Type B pancreatic cell (in vitro differentiated cells): ENCODE data around the gene RBM19. TPM values are rescaled to one million over a fixed set of nuclear protein-coding genes. Genes with fewer than 3 reads are reported as not detected.

ENCODE experiments used
- DNase-seq: peaks from one replicate; pipeline ENCODE4 v3.0.0; 2021; ENCODE audit warnings: mixed read lengths; ENCODE audit not compliant: unreplicated experiment; ENCODE audit errors: extremely low spot score
- H3K27ac Mint-ChIP-seq: 2 replicates; pipeline ENCODE4 v1.8.0; 2021; ENCODE audit warnings: mild to moderate bottlenecking, mixed read lengths
- H3K27me3 Mint-ChIP-seq: 2 replicates; pipeline ENCODE4 v1.8.0; 2021; ENCODE audit warnings: mixed read lengths
- H3K36me3 Mint-ChIP-seq: 2 replicates; pipeline ENCODE4 v1.8.0; 2021; ENCODE audit warnings: mixed read lengths
- H3K4me1 Mint-ChIP-seq: one replicate; pipeline ENCODE4 v1.8.0; 2021; ENCODE audit warnings: mixed read lengths; ENCODE audit not compliant: unreplicated experiment
- H3K4me3 Mint-ChIP-seq: 2 replicates; pipeline ENCODE4 v1.8.0; 2021; ENCODE audit warnings: mild to moderate bottlenecking, mixed read lengths
- H3K9me3 Mint-ChIP-seq: 2 replicates; pipeline ENCODE4 v1.8.0; 2021; ENCODE audit warnings: mixed read lengths
- total RNA-seq: library from RNA; stranded (reverse); gene quantifications from 2 replicates; pipeline ENCODE4 v1.2.1, GENCODE V29; 2021; ENCODE audit warnings: low replicate concordance
- TF ChIP-seq, protein P1 (sequence below): fragments of 200-600 bp; sonication (generic); conservative IDR thresholded peaks from 2 replicates; pipeline ENCODE4 v1.5.0; 2021; ENCODE audit warnings: antibody characterized with exemption, mild to moderate bottlenecking

RBM19 gene
- total RNA-seq, 1 donor from 2014 or later, result 37.8 TPM

DNA sequence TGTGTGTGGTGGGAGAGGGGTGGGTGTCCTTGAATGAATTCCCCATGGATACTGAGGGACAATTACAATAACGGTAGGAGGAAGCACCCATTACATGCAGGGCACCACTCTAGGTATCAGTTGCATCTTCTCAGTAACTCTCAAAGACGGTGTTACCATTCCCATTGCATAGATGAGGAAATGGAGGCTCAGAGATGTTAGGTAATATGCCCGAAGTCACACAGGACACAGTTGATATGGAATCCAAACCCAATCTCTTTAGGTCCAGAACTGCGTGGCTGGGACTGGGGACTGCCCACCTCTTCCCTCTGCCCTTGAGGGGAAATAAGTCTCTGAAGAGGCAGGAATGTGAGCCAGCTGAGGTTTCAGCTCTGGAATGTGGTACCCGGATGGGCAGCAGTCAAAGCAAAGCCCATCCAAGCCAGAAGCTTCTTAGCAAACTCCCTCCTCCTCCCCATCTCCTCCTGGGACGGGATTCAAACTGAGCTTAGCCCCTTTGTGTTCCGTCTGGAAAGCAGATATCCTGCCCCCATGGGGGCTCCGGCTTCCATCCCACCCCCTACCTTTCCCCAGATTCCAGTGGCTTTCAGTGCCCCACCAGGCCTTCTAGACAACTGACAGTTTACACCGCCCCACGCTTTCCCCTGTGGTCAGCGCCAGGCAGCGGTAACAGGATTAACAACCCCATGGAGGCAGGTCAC lies 187.5 kb downstream of the RBM19 start:
- H3K4me3 Mint-ChIP-seq, result no peak overlapping the region
- H3K27ac Mint-ChIP-seq, result no peak overlapping the region
- no peaks in the 10 kb centered on the region for H3K9me3 Mint-ChIP-seq
- peaks cover 16% of the 10 kb centered on the region for H3K4me1 Mint-ChIP-seq
- TF ChIP-seq, protein P1, sequence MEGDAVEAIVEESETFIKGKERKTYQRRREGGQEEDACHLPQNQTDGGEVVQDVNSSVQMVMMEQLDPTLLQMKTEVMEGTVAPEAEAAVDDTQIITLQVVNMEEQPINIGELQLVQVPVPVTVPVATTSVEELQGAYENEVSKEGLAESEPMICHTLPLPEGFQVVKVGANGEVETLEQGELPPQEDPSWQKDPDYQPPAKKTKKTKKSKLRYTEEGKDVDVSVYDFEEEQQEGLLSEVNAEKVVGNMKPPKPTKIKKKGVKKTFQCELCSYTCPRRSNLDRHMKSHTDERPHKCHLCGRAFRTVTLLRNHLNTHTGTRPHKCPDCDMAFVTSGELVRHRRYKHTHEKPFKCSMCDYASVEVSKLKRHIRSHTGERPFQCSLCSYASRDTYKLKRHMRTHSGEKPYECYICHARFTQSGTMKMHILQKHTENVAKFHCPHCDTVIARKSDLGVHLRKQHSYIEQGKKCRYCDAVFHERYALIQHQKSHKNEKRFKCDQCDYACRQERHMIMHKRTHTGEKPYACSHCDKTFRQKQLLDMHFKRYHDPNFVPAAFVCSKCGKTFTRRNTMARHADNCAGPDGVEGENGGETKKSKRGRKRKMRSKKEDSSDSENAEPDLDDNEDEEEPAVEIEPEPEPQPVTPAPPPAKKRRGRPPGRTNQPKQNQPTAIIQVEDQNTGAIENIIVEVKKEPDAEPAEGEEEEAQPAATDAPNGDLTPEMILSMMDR, result no peak
- H3K36me3 Mint-ChIP-seq, result no peaks in the 10 kb centered on the region
- H3K27me3 Mint-ChIP-seq, result peaks cover 40% of the 10 kb centered on the region
- DNase-seq, result no peak

DNA sequence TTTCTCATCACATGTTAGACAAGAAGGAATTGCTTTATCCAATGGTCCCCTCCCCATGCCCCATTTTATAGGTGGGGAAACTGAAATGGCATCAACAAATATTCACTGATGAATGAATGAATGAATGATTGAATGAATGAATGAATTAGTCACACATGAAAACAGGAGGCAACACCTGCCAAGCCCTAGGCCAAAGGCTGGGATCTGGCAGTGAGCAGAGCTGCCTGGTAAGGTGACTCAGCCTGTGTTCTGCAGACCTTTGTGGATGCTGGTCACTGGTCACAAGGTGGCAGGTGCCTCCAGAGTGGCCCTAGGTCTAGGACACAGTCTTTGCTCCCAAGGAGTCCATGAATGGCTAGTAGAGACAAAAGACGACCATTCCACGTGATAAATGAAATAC lies 188.4 kb downstream of the RBM19 start:
- H3K27me3 Mint-ChIP-seq, result peaks cover 39% of the 10 kb centered on the region
- H3K9me3 Mint-ChIP-seq, result no peaks in the 10 kb centered on the region
- H3K4me1 Mint-ChIP-seq, result peaks cover 9% of the 10 kb centered on the region
- no peaks in the 10 kb centered on the region for H3K36me3 Mint-ChIP-seq
- no peak overlapping the region for H3K4me3 Mint-ChIP-seq
- DNase-seq, result no peak
- TF ChIP-seq, protein P1, result no peak
- H3K27ac Mint-ChIP-seq, result no peak overlapping the region

DNA sequence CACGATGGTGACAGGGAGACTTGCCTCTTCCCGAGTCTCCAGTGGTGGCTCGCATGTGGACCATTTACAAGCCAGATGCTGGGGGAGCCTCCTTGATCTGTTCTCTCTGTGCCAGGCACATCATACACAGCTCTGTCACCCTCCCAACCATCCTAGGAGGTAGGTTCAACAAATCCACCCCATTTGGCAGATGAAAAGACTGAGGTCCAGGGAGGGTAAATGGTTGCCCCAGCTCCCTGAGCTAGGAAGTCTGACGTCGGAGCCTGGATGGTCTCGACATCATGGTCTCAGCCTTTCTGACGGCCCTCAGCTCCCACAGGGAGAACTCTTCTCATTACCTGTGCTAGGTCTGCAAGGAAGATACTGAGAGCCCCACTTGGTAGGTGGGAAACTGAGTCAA lies 189.6 kb downstream of the RBM19 start:
- DNase-seq, result no peak
- Mint-ChIP-seq H3K27me3 (peaks cover 37% of the 10 kb centered on the region), H3K36me3 (no peaks in the 10 kb centered on the region), H3K4me1 (peaks cover 7% of the 10 kb centered on the region), H3K9me3 (peaks cover 3% of the 10 kb centered on the region), H3K27ac (no peak overlapping the region), H3K4me3 (no peak overlapping the region)
- TF ChIP-seq, protein P1, result no peak

DNA sequence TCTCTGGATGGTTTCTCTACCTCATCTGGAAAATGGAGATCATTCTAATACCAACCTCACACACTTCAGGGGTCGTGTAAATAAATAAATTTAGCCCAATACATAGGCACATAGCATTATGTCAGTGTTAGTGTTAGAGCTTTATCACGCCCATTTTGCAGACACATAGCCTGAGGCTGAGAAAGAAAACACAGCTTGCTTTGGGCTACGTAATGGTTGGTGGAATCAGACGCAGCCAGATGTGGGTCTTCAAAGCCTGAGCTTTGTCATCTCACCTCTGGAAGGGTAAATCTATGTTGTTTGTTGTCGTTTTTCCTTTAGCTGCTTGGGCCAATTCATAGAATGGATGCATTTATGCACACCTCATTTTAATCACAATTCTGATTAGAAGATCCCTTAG lies 191.6 kb downstream of the RBM19 start:
- no peak for DNase-seq
- Mint-ChIP-seq H3K4me3 (no peak overlapping the region), H3K36me3 (no peaks in the 10 kb centered on the region)

DNA sequence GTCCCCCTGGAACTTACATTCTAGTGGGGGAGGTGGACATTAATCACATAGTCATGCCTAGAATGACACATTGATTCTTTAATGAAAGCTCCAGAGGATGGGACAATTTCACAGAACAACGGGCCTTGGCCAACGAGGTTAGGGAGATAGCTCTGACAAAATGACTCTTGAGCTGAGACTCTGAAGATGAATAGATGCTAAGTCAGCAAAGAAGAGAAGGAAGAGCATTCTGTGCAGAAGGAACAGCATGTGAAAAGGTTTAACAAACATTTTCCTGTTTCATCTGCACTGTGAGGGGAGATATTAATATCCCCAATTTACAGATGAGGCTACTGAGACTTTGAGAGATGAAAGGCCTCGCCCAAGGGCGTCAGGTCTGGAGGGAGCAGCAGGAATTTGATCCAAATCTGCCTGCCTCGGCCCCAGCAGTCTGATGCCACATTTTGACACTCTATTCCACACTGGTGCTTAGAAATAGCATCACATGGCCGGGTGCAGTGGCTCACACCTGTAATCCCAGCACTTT lies 193.6 kb downstream of the RBM19 start:
- TF ChIP-seq, protein P1, result no peak
- no peaks in the 10 kb centered on the region for H3K36me3 Mint-ChIP-seq
- peaks cover 18% of the 10 kb centered on the region for H3K27me3 Mint-ChIP-seq
- no peak overlapping the region for H3K4me3 Mint-ChIP-seq
- DNase-seq, result no peak
- peaks cover 3% of the 10 kb centered on the region for H3K9me3 Mint-ChIP-seq
- no peak overlapping the region for H3K27ac Mint-ChIP-seq
- H3K4me1 Mint-ChIP-seq, result peaks cover 14% of the 10 kb centered on the region

More for the DNA sequence above, 191.6 kb downstream of the RBM19 start:
- TF ChIP-seq, protein P1, result no peak
- Mint-ChIP-seq H3K27ac (no peak overlapping the region), H3K4me1 (peaks cover 6% of the 10 kb centered on the region), H3K27me3 (peaks cover 32% of the 10 kb centered on the region), H3K9me3 (peaks cover 3% of the 10 kb centered on the region)
